ENCODE data around the gene IFT80.
"Not testable (repeated sequence)": the region's sequence is repeated elsewhere in the genome, so short reads cannot be mapped to it uniquely, and the experiment has no call there.

Gene IFT80

DNA sequence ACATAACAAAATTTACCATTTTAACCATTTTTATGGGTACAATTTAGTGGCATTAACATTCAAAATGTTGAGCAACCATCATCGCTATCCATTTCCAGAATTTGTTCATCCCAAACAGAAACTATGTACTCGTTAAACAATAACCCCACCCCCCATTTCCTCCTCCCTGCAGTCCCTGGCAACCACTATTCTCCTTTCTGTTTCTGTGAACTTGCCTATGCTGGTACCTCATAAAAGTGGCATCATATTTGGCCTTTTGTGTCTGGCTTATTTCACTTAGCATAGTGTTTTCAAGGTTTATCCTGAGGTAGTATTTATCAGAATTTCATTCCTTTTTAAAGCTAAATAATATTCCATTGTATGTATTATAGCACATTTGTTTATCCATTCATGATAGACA, 141.4 kb downstream of the IFT80 start:
- no peak for DNase-seq

DNA sequence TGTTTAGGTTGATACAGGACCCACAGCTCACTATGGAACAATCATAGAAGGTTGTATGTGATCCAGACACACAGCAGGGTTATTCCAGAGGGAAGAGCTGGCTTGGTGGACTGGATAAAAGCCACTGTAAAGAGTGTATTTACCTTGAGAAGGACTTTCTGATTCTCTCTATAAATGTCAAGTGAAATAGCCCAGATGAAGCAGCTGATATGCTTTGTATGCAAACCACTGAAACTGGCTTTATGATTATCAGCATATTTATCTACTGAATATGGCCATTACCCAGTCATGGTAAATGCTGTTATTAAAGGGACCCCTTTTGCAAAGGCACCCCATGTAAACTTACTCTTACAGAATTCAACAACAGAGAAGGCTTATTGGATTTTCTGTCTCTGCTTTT, 145.7 kb downstream of the IFT80 start:
- no peak for DNase-seq

DNA sequence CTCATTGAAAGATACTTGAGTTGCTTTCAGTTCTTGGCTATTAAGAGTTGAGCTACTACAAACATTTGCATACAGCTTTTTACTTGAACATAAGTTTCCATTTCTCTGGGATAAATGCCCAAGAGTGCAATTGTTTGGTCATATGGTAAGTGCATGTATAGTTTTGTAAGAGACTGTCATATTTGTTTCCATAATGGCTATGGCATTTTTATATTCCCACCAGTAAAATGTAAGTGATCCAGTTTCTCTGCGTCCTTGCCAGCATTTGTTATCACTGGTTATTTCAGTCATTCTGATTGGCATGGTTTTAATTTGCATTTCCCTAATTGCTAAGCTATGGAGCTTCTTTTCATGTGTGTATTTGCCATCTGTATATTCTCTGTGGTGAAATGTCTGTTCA, 151.3 kb downstream of the IFT80 start:
- no peak for DNase-seq

DNA sequence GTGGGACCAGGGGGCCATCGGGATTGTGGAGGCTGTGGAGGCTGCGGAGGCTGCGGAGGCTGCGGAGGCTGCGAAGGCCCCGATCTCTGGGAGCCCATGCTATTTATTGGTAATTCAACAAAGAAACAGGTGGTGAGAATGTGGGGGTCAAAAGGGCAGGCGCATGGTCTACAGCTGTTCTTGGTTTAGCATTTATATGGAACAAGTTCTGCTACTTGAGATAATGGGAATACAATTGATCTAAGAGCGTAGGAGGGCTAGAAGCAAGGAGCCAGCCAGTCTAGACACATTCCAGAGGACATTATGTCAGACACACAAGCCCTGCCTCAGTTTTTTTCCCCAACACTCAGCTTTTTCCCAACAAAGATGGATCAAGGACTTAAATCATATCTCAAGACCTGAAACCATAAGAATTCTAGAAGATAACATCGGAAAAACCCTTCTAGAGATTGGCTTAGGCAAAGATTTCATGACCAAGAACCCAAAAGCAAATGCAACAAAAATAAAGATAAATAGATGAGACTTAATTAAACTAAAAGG, 153.7 kb downstream of the IFT80 start:
- DNase-seq: no peak

DNA sequence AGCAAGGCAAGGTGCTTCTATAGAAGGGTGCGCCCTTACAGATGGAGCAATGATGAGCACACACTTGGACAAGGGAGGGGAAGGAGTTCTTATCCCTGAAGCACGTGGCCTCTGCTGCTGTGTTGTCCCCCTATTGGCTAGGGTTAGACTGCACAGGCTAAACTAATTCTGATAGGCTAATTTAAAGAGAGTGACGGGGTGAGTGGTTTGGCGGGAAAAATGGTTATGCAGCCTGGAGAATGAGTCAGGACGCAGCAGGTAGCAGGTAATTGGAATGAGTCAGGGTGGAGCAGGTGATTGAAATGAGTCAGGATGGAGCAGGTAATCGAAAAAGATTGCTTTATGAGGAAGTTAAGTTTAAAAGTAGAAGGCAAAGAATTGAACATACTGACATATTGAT, 158.3 kb downstream of the IFT80 start:
- DNase-seq: not testable (repeated sequence)

DNA sequence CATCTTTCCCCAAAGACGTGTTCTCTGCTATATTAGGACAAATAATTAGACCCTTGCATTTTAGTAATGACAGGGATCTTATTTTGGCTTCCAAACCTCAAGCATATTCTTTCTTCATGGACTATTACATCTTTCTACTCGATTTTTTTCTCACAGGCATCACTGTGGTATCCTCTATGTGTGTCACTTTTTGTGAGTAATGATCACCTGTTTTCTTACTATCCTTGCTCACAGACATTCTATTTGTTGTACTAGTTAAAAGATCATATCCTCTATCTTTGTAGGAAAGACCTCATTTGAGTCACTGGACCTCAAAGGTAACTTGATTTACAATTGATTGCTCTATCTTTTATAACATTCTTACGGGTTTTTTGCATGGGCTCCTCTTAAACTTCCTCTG, 167.0 kb downstream of the IFT80 start:
- DNase-seq: no peak

DNA sequence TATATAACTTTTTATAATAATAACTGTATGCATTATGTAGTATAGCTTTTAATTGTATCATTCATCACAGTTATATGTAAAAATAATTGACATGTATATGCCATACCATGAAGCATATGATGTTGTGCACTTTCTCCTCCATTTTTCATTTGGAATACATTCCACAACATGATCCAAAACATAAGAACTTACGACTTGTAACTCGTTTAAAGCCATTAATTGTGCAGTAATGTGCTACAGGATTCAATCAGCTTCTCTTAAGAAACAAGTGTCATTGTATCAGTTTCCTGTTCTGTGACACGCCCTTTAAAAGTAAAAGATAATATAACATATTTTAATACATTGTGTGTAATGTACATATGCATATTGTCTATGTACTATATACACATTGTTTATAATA, 171.6 kb downstream of the IFT80 start:
- no peak for DNase-seq

DNA sequence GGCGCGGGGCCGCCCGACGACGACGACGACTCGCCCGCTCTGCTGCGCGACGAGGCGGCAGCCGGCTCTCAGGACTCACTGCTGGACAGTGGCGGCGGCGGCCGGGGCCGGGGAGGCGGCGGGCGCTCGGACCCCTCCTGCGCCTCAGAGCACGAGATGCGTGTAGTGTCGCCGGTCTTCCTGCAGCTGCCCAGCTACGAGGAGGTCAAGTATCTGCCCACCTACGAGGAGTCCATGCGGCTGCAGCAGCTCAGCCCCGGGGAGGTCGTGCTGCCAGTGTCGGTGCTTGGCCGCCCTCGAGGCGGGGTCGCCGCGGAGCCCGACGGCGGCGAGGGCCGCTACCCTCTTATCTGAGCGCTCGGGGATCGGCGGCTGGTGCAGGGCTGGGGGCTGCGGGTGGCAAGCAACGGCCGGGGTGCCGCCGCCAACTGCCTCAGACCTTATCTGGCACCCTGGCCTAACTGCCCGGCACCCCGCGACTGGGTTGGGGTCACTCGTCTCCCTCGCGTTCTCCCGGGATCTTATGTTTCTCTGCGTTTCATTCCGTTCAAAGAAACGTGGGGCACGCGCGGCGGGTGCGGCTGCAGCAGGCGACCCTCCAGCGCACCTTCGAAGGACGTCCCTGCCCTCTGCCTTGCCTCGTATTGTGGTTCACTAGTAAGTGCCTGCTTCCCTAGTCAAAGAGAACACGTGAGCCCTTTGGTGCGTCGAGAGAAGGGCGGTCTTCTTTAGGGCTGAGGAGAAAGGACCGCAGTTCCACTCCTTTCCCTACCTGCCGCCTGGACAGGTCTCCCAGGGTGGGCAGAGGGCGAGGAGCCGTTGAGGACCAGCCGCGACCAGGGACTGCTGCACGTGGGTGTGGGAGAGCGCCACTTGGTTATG, 172.8 kb downstream of the IFT80 start:
- DNase-seq: no peak

DNA sequence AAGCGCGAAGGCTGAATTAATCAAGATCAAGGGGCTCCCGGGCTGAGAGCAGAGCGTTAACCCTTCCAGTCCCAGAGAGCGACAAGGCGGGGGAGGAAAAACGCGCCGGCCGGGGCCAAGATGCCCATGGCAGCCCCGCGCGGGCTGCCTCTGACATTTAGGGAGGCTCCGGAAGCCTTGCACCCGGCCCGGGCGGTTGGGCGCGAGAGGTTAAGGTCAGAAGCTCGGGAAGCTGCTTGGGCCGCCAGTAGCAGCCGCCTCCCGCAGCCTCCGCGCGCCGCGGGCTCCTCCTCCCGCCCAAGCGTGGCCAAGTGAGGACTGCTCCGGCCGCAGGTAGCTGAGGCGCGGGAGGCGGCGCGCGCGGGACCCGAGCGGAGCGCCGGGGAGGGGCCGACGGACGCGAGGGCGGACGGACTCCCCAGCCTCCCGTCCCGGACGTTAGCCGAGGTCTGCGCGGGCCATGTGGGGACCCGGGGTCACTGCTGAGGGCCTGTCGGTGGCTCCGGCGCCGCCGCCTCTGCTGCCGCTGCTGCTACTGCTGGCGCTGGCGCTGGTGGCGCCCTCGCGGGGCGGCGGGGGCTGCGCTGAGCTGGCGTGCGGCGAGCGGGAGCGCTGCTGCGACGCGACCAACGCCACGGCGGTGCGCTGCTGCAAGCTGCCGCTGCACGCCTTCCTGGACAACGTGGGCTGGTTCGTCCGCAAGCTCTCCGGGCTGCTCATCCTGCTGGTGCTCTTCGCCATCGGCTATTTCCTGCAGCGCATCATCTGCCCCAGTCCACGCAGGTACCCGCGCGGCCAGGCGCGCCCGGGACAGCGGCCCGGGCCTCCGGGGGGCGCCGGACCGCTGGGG, 173.6 kb downstream of the IFT80 start, which contains the start of gene C3orf80:
C3orf80 (plus strand) TSS at position 247 of the 850 bp plus-strand sequence; CDS start at position 461, 214 bp downstream.
- no peak for DNase-seq

DNA sequence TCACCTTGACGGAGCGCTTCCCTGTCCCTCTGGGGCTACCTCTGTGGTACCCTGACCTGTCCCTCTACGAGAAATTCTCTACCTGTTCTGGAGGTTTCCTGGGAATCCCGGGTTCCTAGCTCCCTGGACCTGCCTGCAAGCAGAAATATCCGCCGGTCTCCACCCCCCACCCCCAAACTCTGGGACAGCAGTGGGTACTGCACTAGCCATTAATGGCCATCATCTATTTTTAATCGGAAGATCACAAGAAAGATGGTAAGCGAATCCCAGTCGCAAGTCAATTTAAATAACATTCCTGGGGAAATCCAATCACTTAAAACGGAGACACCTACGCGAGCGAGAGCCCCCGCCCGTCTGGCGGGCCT, 174.2 kb downstream of the IFT80 start:
- DNase-seq: no peak

DNA sequence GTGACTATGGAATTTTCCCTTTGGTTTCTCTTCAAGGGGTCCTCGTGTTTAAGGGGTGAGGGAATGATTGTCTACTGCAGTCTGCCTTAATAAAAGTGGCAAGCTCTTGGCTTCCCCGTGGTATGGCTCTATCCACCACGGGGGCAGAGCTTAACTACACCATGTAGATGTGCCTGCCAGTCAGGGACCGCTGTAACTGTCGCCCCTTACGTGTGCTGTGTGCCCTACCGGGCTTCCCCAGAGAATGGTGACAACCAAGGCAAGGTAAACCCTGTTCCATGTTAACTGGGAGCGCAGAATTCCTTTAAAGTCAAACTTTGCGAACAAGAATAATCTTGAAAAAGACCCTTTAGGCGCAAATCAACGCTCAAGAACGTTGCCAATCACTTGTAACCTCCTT, 174.8 kb downstream of the IFT80 start:
- no peak for DNase-seq

DNA sequence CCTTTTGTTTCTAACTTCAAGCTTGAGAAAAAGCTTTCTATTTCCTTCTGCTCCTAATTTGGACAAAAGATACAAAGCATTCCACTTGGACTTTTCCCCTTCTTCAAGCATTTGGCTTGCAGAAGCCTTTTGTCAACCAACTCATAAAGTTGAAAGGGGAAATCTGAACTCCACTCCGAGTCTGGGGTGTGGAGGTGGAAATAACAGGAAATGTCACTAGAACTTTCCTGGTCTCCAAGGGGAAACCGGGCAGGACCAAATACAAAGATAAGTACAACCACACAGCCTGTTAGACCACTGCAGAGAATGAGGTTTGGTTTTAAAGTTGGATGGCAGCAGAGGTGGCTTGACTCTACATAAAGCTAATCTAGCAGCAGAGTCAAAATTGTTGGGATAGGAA, 178.0 kb downstream of the IFT80 start:
- DNase-seq: no peak

DNA sequence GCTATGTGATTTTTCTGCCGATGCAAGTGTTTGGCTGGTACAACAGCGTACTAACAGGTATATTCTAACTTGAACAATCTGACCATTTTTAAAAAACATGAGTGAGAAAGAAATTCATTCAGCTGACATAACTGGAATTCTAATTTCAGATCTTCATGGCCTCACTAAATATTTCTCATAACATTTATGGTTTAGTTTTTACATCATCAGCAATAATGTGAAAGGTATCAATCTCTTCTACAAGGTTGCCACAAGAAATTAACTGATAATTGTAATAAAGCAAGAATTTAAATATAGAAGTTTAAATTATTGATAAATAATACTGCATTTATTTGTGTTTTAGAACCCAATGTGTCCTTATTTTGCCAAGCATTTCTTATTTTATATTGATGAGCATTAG, 179.0 kb downstream of the IFT80 start:
- no peak for DNase-seq

DNA sequence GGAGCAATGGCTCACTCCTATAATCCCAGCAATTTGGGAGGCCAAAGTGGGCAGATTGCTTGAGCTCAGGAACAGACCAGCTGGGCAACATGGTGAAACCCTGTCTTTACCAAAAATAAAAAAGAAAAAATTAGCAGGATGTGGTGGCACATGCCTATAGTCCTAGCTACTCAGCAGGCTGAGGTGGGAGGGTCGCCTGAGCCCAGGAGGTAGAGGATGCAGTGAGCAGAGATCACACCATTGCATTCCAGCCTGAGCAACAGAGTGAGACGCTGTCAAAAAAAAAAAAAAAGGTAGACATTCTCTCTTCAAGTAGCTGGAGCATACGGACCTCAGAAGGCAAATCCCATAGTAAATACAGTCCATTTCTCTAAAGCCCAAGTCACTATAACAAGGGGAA, 180.9 kb downstream of the IFT80 start:
- DNase-seq: no peak

DNA sequence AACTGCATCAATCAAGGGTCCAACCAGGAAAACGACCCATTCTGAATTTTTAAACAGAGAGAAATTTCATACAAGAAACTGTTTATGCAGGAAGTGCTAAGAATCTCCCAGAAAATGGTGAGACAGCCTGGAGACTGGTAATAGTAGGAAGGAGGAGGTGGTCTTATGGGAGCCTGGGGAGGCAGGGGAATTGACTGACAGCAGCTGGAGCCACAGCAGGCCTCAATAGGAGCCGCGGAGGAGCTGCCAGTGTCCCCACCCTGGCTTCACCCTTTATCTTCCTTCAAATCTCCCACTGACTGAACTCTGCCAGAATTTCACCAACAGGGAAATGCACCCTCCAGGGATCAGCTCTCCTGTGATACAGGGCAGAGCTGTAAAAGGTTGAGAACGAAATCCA, 181.3 kb downstream of the IFT80 start:
- DNase-seq: no peak

DNA sequence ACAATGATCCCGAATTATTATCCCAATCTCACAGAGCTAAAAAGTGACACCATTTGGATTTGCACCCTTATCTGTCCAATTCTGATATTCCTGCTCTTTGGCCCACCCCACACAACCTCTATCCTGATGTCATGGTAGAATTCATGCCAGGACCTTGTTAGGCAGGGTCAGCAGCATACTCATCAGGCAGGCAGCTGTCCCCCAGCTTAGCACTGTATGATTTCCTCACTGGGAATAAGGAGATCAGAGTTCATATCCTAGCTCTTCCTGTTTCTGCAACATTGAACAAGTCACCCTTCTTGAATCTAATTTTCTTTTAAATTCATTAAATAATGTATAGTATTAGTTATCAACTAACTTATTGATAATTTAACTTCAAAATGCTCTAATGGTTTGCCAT, 185.8 kb downstream of the IFT80 start:
- DNase-seq: no peak

DNA sequence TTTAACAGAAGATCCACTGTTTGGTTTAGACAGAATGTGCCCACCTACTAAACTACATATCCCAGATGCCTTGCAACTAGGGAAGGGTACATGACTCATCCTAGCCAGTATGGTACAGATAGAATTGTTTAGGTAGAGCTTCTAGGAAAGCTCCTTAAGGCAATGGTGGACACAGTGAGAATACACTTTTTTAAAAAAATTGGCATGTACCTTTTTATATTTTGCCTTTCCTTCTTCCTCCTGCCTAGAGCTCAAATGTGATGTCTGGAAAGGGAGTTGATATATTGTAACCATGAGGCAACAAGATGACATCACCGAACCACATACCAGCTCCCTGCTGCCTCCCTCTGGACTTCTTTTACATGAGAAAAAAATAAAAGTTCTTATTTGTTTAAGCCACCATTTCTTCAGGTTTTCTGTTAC, 188.2 kb downstream of the IFT80 start:
- no peak for DNase-seq

DNA sequence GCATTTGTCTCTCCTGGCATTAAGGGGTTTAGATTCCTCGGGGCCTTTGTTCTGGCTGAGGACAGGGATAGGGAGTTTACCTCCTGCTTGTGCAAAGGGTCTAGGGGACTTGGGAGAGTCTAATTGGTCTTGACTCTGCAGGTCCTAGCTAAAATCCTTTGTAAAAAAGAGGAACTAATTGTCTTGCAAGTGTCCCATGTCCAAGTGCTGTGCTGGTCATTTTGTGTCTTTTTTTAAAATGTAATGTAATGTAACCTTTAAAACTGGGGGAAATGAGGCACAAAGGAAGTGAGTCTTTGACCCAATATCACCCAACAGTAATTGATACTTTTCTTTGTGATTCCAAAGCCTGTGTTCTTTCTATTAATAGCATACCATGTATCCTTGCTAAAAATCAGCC, 188.7 kb downstream of the IFT80 start:
- DNase-seq: no peak

All from NCI-H1436 treated with DMSO at 0.1 percent for 48 hours (cell line).